HEK293 (cell line): ENCODE measurements around the gene STAMBPL1.

Source experiments
- CTCF ChIP-seq: fragments of 450-650 bp; formaldehyde crosslinking; IDR thresholded peaks from 2 replicates; pipeline ENCODE4 v1.5.1; 2016; ENCODE audit warnings: missing biosample characterization, missing genetic modification characterization
- GLI2 ChIP-seq: fragments of 450-650 bp; formaldehyde crosslinking; IDR thresholded peaks from 2 replicates; pipeline ENCODE4; 2017; ENCODE audit warnings: missing biosample characterization, missing genetic modification characterization, low read depth, borderline replicate concordance
- MEIS1 ChIP-seq: sonication (generic); formaldehyde crosslinking; IDR thresholded peaks from 2 replicates; pipeline ENCODE4 v1.8.1; 2022; ENCODE audit warnings: missing genetic modification reagents, mild to moderate bottlenecking, borderline replicate concordance
- REST ChIP-seq: fragments of 450-650 bp; formaldehyde crosslinking; IDR thresholded peaks from 2 replicates; pipeline ENCODE4 v1.5.1; 2016; ENCODE audit warnings: missing biosample characterization, missing genetic modification characterization
- ZBTB1 ChIP-seq: fragments of 450-650 bp; formaldehyde crosslinking; IDR thresholded peaks from 2 replicates; pipeline ENCODE4 v1.5.1; 2016; ENCODE audit warnings: missing biosample characterization, missing genetic modification characterization
- ZNF121 ChIP-seq: fragments of 450-650 bp; formaldehyde crosslinking; IDR thresholded peaks from 2 replicates; pipeline ENCODE4 v1.5.1; 2016; ENCODE audit warnings: missing biosample characterization, missing genetic modification characterization
- ZNF174 ChIP-seq: fragments of 450-650 bp; formaldehyde crosslinking; IDR thresholded peaks from 2 replicates; pipeline ENCODE4 v1.5.0; 2017; ENCODE audit warnings: missing biosample characterization, mild to moderate bottlenecking, missing genetic modification characterization
- ZNF175 ChIP-seq: fragments of 450-650 bp; formaldehyde crosslinking; IDR thresholded peaks from 2 replicates; pipeline ENCODE4 v1.5.1; 2016; ENCODE audit warnings: missing biosample characterization, missing genetic modification characterization
- ZNF555 ChIP-seq: fragments of 450-650 bp; formaldehyde crosslinking; conservative IDR thresholded peaks from 2 replicates; pipeline ENCODE4 v1.5.1; 2017; ENCODE audit warnings: missing biosample characterization, mild to moderate bottlenecking, missing genetic modification characterization, inconsistent platforms
- ZNF660 ChIP-seq: fragments of 450-650 bp; IDR thresholded peaks from 2 replicates; pipeline ENCODE4 v1.5.1; 2018; ENCODE audit warnings: missing biosample characterization, mild to moderate bottlenecking, missing genetic modification characterization
- TF ChIP-seq, protein P1 (sequence below): sonication (generic); formaldehyde crosslinking; IDR thresholded peaks from 2 replicates; pipeline ENCODE4 v1.8.1; 2022; ENCODE audit warnings: mild to moderate bottlenecking, moderate library complexity, missing genetic modification reagents

DNA sequence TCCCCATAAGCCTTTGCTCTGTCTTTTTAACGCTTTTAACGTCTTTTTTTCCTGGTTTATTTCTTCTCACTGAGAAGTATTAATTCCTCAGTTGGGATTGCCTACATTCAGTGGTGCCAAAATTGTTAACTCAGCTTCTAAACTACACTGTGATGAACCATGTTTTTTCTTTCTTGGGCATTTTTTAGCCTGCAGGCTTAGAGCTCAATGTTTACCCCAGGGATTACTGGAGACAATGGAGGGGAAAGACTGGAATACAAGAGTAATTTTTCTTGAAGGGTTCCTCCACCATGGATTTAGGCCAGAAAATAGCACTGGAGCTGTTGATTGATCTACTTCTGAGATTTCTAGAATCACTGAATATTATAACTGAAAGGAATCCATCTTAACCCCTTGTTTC is 19.8 kb downstream of the STAMBPL1 start:
- TF ChIP-seq ZNF175 (tag by site-specific recombination) (no peak), ZNF660 (no peak), CTCF (tag by site-specific recombination) (no peak), MEIS1 (no peak), GLI2 (tag by site-specific recombination) (no peak), ZBTB1 (tag by site-specific recombination) (no peak), REST (tag by site-specific recombination) (no peak), ZNF174 (tag by site-specific recombination) (no peak), ZNF121 (tag by site-specific recombination) (no peak), ZNF555 (tag by site-specific recombination) (no peak)
- TF ChIP-seq, protein P1, sequence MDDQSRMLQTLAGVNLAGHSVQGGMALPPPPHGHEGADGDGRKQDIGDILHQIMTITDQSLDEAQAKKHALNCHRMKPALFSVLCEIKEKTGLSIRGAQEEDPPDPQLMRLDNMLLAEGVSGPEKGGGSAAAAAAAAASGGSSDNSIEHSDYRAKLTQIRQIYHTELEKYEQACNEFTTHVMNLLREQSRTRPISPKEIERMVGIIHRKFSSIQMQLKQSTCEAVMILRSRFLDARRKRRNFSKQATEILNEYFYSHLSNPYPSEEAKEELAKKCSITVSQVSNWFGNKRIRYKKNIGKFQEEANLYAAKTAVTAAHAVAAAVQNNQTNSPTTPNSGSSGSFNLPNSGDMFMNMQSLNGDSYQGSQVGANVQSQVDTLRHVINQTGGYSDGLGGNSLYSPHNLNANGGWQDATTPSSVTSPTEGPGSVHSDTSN (CRISPR knock-in tag), result no peak
